Stomach (tissue), 9 donors: ENCODE measurements around the gene ITGA1. TPM values are rescaled to one million over a fixed set of nuclear protein-coding genes. Genes with fewer than 3 reads are reported as not detected.

ENCODE experiments used
- DNase-seq, 2 donors: peaks; one replicate each; pipeline versions ENCODE4 v3.0.0 to v3.0.0-alpha.2; 2013 to 2019
- H3K27ac ChIP-seq, 5 donors: fragments of 200-600 bp in 4 of 5; sonication (generic) in 4 of 5; one replicate each; pipeline ENCODE4 v1.5.1; 2013 to 2019; ENCODE audit warnings: mild to moderate bottlenecking in 1 of 5, moderate library complexity in 1 of 5
- H3K27me3 ChIP-seq, 3 donors: fragments of 200-600 bp; sonication (generic); one replicate each; pipeline ENCODE4 v1.5.1; 2017 to 2019; ENCODE audit warnings: mixed run types in 1 of 3
- H3K36me3 ChIP-seq, 4 donors: fragments of 200-600 bp; sonication (generic); 1 replicate in 3 of 4; 2 replicates in 1 of 4; pipeline ENCODE4 v1.5.1; 2016 to 2019
- H3K4me1 ChIP-seq, 4 donors: fragments of 200-600 bp; sonication (generic); one replicate each; pipeline ENCODE4 v1.5.1; 2016 to 2019
- H3K4me3 ChIP-seq, 4 donors: fragments of 200-600 bp; sonication (generic) in 3 of 4; one replicate each; pipeline ENCODE4 v1.5.1; 2016 to 2019; ENCODE audit warnings: mild to moderate bottlenecking in 1 of 4
- H3K9me3 ChIP-seq, 4 donors: fragments of 200-600 bp; sonication (generic); one replicate each; pipeline ENCODE4 v1.5.1; 2016 to 2019
- EP300 ChIP-seq: sonication (generic); formaldehyde crosslinking; IDR thresholded peaks from one replicate; pipeline ENCODE4 v1.6.1; 2017; ENCODE audit warnings: antibody characterized with exemption
- POLR2A ChIP-seq, 4 donors: fragments of 450-650 bp; IDR thresholded peaks; one replicate each; pipeline ENCODE4 v1.6.1; 2016; ENCODE audit warnings: antibody characterized with exemption in 4 of 4, control low read depth in 2 of 4, mild to moderate bottlenecking in 1 of 4, moderate library complexity in 1 of 4
- POLR2AphosphoS5 ChIP-seq, 3 donors: sonication (generic); formaldehyde crosslinking; IDR thresholded peaks; one replicate each; pipeline ENCODE4 v1.6.1; 2016; ENCODE audit warnings: antibody characterized with exemption in 3 of 3
- WGBS, 5 donors: extraction: QIAGEN DNeasy Blood & Tissue Kit in 3 of 5; methylation state at CpG; one replicate each; pipeline versions ENCODE4 v1.1.5 to v1.1.7; 2013 to 2018; 5-methylcytosine and 5-hydroxymethylcytosine counted together
- intact Hi-C: fragments of 100-400 bp; cut with DNase I; formaldehyde crosslinking; loops from one replicate; pipeline ENCODE4 v1.15.1; 2023; ENCODE audit warnings: low total_unique reads
- polyA plus RNA-seq, 3 donors: library from polyadenylated mRNA; stranded (reverse); fragments of 200-250 nt; gene quantifications; one replicate each; pipeline ENCODE4 v1.2.3, GENCODE V29; 2013
- total RNA-seq, 5 donors: library from RNA; depleted of rRNA; stranded (reverse); fragments of >200 nt; gene quantifications; one replicate each; pipeline versions ENCODE4 v1.1.0 to v1.2.3, GENCODE V29; 2014 to 2016
- TF ChIP-seq, protein P1 (sequence below), 7 experiments: fragments of 450-650 bp in 4 of 7; fragments of 200-600 bp in 3 of 7; sonication (generic) in 3 of 7; IDR thresholded peaks; one replicate each; pipeline ENCODE4 v1.5.1; 2016 to 2019; ENCODE audit warnings: antibody characterized with exemption in 7 of 7, control low read depth in 2 of 7, mild to moderate bottlenecking in 1 of 7
- donor health status: healthy with polysubstance abuse.
- donor health status: Bipolar disorder and iron deficiency.
- donor health status: healthy.

The ITGA1 gene
- total and polyA plus RNA-seq, 8 donors: 2.7 to 507 (median 77.0) TPM

DNA sequence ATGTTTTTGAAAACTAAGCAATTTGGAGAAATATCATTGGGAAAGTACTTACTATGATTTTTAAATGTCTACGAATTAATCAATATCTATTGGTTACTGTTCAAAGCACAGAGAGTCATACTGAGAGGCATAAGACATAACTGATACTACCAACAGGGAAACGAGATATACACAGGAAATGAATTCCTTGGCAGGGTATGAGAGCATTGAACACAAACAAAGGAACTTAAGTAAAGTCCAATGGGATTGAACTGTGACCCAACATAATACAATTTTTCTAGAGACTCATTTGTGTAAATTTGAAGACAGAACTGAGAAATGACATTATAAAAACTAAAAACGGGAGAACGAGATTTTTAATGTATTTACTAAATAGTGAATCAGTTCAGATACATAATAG is 1.3 kb upstream of the ITGA1 start:
- Histone ChIP-seq H3K4me3 (no peak overlapping the region), H3K4me1 (peaks cover 0 to 38% (median 24%) of the 10 kb centered on the region in 4 donors), H3K9me3 (no peaks in the 10 kb centered on the region), H3K36me3 (no peaks in the 10 kb centered on the region), H3K27me3 (no peaks in the 10 kb centered on the region), H3K27ac (peak overlapping the region in 4 of 5 donors; percentile 87 to 96 (median 93))
- WGBS, 5 donors: 8 to 25% (median 17%) methylated on average over 4 of the region's 4 CpGs
- intact Hi-C loops: loop anchor here (5.0 kb wide), 1 partner anchor 131 kb away; no protein-coding TSS in a partner anchor
- TF ChIP-seq POLR2AphosphoS5 (IDR thresholded peaks at IDR 0.05) (no peak), EP300 (no peak), POLR2A (IDR thresholded peaks at IDR 0.05) (no peak)
- TF ChIP-seq, protein P1, sequence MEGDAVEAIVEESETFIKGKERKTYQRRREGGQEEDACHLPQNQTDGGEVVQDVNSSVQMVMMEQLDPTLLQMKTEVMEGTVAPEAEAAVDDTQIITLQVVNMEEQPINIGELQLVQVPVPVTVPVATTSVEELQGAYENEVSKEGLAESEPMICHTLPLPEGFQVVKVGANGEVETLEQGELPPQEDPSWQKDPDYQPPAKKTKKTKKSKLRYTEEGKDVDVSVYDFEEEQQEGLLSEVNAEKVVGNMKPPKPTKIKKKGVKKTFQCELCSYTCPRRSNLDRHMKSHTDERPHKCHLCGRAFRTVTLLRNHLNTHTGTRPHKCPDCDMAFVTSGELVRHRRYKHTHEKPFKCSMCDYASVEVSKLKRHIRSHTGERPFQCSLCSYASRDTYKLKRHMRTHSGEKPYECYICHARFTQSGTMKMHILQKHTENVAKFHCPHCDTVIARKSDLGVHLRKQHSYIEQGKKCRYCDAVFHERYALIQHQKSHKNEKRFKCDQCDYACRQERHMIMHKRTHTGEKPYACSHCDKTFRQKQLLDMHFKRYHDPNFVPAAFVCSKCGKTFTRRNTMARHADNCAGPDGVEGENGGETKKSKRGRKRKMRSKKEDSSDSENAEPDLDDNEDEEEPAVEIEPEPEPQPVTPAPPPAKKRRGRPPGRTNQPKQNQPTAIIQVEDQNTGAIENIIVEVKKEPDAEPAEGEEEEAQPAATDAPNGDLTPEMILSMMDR (IDR thresholded peaks at IDR 0.05): no peak
- peak in 1 of 2 donors; percentile 28 for DNase-seq

DNA sequence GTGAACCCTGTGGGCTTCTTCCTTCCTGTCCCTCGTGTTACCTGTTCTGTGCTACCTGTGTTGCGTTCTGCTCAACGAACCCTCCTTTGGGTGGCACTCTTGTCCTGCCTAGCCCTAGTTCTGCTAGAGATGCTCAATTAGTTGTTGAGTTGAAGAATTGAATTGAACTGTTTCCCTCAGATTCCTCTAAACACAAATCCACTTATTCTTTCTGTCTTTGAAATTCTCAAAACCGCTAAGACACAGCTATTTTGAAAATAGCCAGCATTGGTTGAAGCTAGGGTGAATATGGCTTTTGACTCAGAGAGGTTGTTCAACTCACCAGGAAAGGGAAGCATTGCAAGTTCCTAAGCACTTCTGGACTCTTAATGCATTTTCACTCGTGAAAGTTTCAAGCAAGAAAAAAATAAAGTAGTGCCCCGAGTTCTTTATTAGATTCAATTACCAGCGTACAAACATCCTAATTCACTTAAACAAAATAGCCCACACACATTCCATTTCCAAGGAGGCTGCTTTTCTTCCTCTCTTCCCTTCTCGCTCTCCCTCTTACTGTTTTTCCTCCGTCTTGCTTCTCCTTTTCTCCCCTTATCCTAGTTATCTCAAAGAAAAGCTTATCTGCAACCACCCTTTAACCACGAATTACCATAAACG is 642 bp upstream of the ITGA1 start:
- DNase-seq: peak; percentile 59 to 75
- Histone ChIP-seq H3K27me3 (no peaks in the 10 kb centered on the region), H3K9me3 (no peaks in the 10 kb centered on the region), H3K4me3 (peak overlapping the region; percentile 66 to 80 (median 74)), H3K36me3 (no peaks in the 10 kb centered on the region), H3K27ac (peak overlapping the region; percentile 87 to 96 (median 92)), H3K4me1 (peaks cover 0 to 43% (median 25%) of the 10 kb centered on the region in 4 donors)
- 2 to 4% (median 3%) methylated on average over 11 of the region's 11 CpGs for WGBS, 5 donors
- TF ChIP-seq, protein P1 (IDR thresholded peaks at IDR 0.05): peak in 3 of 7 experiments; percentile 29 to 57 (median 38)
- TF ChIP-seq POLR2A (IDR thresholded peaks at IDR 0.05) (no peak), EP300 (no peak), POLR2AphosphoS5 (IDR thresholded peaks at IDR 0.05) (peak in 1 of 3 donors; percentile 50)
- intact Hi-C loops: loop anchor here (5.0 kb wide), 1 partner anchor 130 kb away; no protein-coding TSS in a partner anchor

DNA sequence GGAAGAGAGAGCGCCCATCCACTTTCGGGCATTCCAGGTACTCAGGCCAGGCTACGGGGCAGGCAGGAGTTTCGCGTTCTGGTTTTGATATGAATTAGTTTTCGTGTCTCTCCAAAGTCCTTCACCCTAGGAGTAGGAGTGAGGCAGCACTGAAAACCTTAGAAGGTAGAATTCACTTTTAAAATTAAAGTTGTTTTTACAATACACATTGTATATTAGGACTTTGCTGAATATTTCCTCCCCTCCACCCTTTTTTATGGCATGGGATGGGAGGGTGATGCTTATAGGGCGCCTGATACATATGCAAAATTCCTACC is 747 bp downstream of the ITGA1 start:
- Histone ChIP-seq H3K4me3 (peak overlapping the region; percentile 66 to 80 (median 74)), H3K27me3 (no peaks in the 10 kb centered on the region), H3K9me3 (no peaks in the 10 kb centered on the region), H3K36me3 (no peaks in the 10 kb centered on the region), H3K27ac (peak overlapping the region; percentile 87 to 96 (median 92)), H3K4me1 (peaks cover 0 to 48% (median 30%) of the 10 kb centered on the region in 4 donors)
- 4 to 9% (median 6%) methylated on average over 5 to 7 of the region's 7 CpGs for WGBS, 5 donors
- intact Hi-C loops: loop anchor here (5.0 kb wide), 1 partner anchor 129 kb away; no protein-coding TSS in a partner anchor
- no peak for DNase-seq
- no peak for TF ChIP-seq EP300
- TF ChIP-seq POLR2AphosphoS5 (IDR thresholded peaks at IDR 0.05): no peak
- TF ChIP-seq, protein P1 (IDR thresholded peaks at IDR 0.05): no peak
- TF ChIP-seq POLR2A (IDR thresholded peaks at IDR 0.05): no peak

DNA sequence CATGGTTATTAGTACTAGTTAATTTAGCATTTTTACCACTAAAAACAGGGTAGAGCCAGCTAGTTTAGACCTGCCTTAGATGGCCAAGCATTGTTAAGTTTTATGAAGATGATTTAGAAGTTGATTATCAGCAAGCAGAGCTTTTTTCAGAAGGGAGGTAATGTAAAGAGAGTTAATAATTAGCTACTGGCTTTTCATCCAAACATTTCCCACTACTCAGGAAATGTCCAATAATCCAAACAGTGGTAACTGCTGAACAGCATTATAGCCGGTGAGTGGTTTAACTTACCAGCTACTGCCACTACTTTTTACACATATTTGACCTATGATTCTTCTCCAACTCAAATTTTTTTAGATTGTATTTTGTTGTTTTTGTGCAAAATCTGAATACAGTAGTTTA is 1.7 kb downstream of the ITGA1 start:
- Histone ChIP-seq H3K4me1 (peaks cover 0 to 53% (median 32%) of the 10 kb centered on the region in 4 donors), H3K27ac (peak overlapping the region in 4 of 5 donors; percentile 87 to 96 (median 93)), H3K27me3 (no peaks in the 10 kb centered on the region), H3K4me3 (peak overlapping the region; percentile 66 to 80 (median 74)), H3K36me3 (no peaks in the 10 kb centered on the region), H3K9me3 (no peaks in the 10 kb centered on the region)
- no peak for TF ChIP-seq POLR2A (IDR thresholded peaks at IDR 0.05)
- TF ChIP-seq, protein P1 (IDR thresholded peaks at IDR 0.05): no peak
- TF ChIP-seq EP300: no peak
- TF ChIP-seq POLR2AphosphoS5 (IDR thresholded peaks at IDR 0.05): no peak
- no peak for DNase-seq
- 10 to 36% (median 15%) methylated on average over 1 of the region's 1 CpG for WGBS, 5 donors
- intact Hi-C loops: loop anchor here (5.0 kb wide), 1 partner anchor 128 kb away; no protein-coding TSS in a partner anchor
